K562 (cell line): Measurements from ENCODE around the gene CLPSL2. TPM values are rescaled to one million over a fixed set of nuclear protein-coding genes. Genes with fewer than 3 reads are reported as not detected.

Source experiments
- ATAC-seq: fragments of 200-7000 bp; cut with Tn5 transposase; 3 replicates; pipeline ENCODE4 v1.9.1; 2020; ENCODE audit warnings: moderate library complexity
- BruUV-seq: library from RNA; stranded (reverse); fragments of 400-500 nt; replicated peaks from 2 replicates; lab custom pipeline; 2021; lab: Mats Ljungman, UMichigan
- CTCF ChIA-PET: fragments of 300-600 bp; formaldehyde crosslinking; extraction: SDS; loops from one replicate; lab custom pipeline; 2021; ENCODE audit warnings: low intra/inter-chr PET ratio; lab: Yijun Ruan, JAX
- POLR2A ChIA-PET: fragments of 300-600, 350-650 bp; sonication (Branson Sonifier 250); formaldehyde crosslinking; extraction: SDS; loops from one replicate; lab custom pipeline; 2021; ENCODE audit warnings: antibody characterized with exemption, inconsistent platforms; lab: Yijun Ruan, JAX
- DNase-seq, 4 experiments: peaks; one replicate each; pipeline versions ENCODE4 v3.0.0 to v3.0.0-alpha.2; 2011 to 2018; ENCODE audit warnings: low spot score in 3 of 4, mixed read lengths in 3 of 4; ENCODE audit errors: extremely low read depth in 1 of 4
- FAIRE-seq: peaks from 2 replicates; lab custom pipeline; 2011; peaks lifted over from hg19 to GRCh38; lab: Jason Lieb, UNC
- H2AFZ ChIP-seq: 2 replicates; pipeline ENCODE4 v1.6.0; 2011; ENCODE audit warnings: low read depth, low read length, control low read depth, inconsistent platforms
- H3K27ac ChIP-seq: fragments of 200-600 bp; 3 replicates; pipeline ENCODE4 v1.8.0; 2011; ENCODE audit warnings: low read depth, mild to moderate bottlenecking, control low read depth, inconsistent platforms, low read length, moderate library complexity, mixed read lengths; ENCODE audit errors: extremely low read depth
- H3K27me3 ChIP-seq, 2 experiments: fragments of 300-600 bp in 1 of 2; 2 replicates in 1 of 2; 3 replicates in 1 of 2; pipeline versions ENCODE4 v1.6.0 to v1.8.0; 2011; ENCODE audit warnings: inconsistent platforms in 2 of 2, low read length in 2 of 2, mild to moderate bottlenecking in 1 of 2, mixed read lengths in 1 of 2, moderate library complexity in 1 of 2; ENCODE audit not compliant: control insufficient read depth in 2 of 2, insufficient read depth in 2 of 2
- H3K36me3 ChIP-seq: fragments of 300-600 bp; 3 replicates; pipeline ENCODE4 v1.8.0; 2011; ENCODE audit warnings: mild to moderate bottlenecking, low read length, inconsistent platforms; ENCODE audit not compliant: control insufficient read depth, insufficient read depth
- H3K4me1 ChIP-seq, 2 experiments: fragments of 200-600 bp in 1 of 2; replicated peaks in 1 of 2; 2 replicates in 1 of 2; 3 replicates in 1 of 2; pipeline versions ENCODE4 v1.5.1 to v1.8.0; 2011; ENCODE audit warnings: inconsistent platforms in 2 of 2, low read length in 2 of 2, mild to moderate bottlenecking in 1 of 2, mixed read lengths in 1 of 2, moderate library complexity in 1 of 2; ENCODE audit not compliant: control insufficient read depth in 2 of 2, insufficient read depth in 2 of 2
- H3K4me2 ChIP-seq: 2 replicates; pipeline ENCODE4 v1.6.1; 2011; ENCODE audit warnings: low read length, control low read depth, inconsistent platforms, mixed read lengths; ENCODE audit not compliant: insufficient read depth
- H3K4me3 ChIP-seq: fragments of 200-600 bp; sonication (generic), shearing (Covaris generic); 2 replicates; pipeline ENCODE4 v1.5.1; 2016; ENCODE audit warnings: control low read depth, inconsistent platforms
- H3K79me2 ChIP-seq: fragments of 200-600 bp; 3 replicates; pipeline ENCODE4 v1.8.0; 2011; ENCODE audit warnings: low read length, inconsistent platforms; ENCODE audit not compliant: control insufficient read depth, insufficient read depth
- H3K9ac ChIP-seq, 2 experiments: 2 replicates each; pipeline versions ENCODE4 v1.6.0 to v1.6.1; 2011; ENCODE audit warnings: low read depth in 2 of 2, low read length in 2 of 2, control low read depth in 1 of 2, inconsistent platforms in 1 of 2, mild to moderate bottlenecking in 1 of 2, mixed read lengths in 1 of 2; ENCODE audit not compliant: insufficient read depth in 1 of 2
- H3K9me1 ChIP-seq: one replicate; pipeline ENCODE4 v1.6.0; 2011; ENCODE audit warnings: inconsistent platforms, mild to moderate bottlenecking, low read length, moderate library complexity; ENCODE audit not compliant: control insufficient read depth, insufficient read depth
- H3K9me3 ChIP-seq: replicated peaks from 2 replicates; pipeline ENCODE4 v1.5.1; 2011; ENCODE audit warnings: low read depth, low read length, inconsistent platforms; ENCODE audit not compliant: control insufficient read depth, insufficient read depth
- H4K20me1 ChIP-seq: replicated peaks from 2 replicates; pipeline ENCODE4 v1.6.1; 2011; ENCODE audit warnings: low read length, inconsistent platforms, mixed read lengths; ENCODE audit not compliant: control insufficient read depth, insufficient read depth
- CBX5 ChIP-seq: IDR thresholded peaks from 2 replicates; pipeline ENCODE4 v1.6.1; 2014; ENCODE audit warnings: low read depth, borderline replicate concordance
- FUS ChIP-seq: fragments of 200-400 bp; formaldehyde crosslinking; optimal IDR thresholded peaks from 2 replicates; pipeline ENCODE3; 2017; ENCODE audit warnings: low read depth, low read length
- GATAD2A ChIP-seq: fragments of 450-650 bp; IDR thresholded peaks from 2 replicates; pipeline ENCODE4 v1.6.1; 2017
- HDAC1 ChIP-seq, 2 experiments: fragments of 450-650 bp; IDR thresholded peaks; 2 replicates each; pipeline ENCODE4 v1.6.1; 2016 to 2017; ENCODE audit warnings: inconsistent platforms in 1 of 2, mild to moderate bottlenecking in 1 of 2, moderate library complexity in 1 of 2
- HDAC3 ChIP-seq: fragments of 450-650 bp; IDR thresholded peaks from 2 replicates; pipeline ENCODE4 v1.6.1; 2018; ENCODE audit warnings: borderline replicate concordance, mild to moderate bottlenecking, moderate library complexity; ENCODE audit not compliant: partially characterized antibody
- KLF10 ChIP-seq: fragments of 250-450 bp; sonication (Bioruptor Pico); IDR thresholded peaks from 2 replicates; pipeline ENCODE4 v1.6.1; 2021; ENCODE audit warnings: matching md5 sums
- MAZ ChIP-seq, 2 experiments: fragments of 450-650 bp in 1 of 2; sonication (generic) in 1 of 2; formaldehyde crosslinking; IDR thresholded peaks in 1 of 2; conservative IDR thresholded peaks in 1 of 2; 2 replicates each; pipeline versions ENCODE4 v1.4.0 to v1.5.0; 2020; ENCODE audit warnings: mild to moderate bottlenecking in 1 of 2, missing genetic modification reagents in 1 of 2
- NFIC ChIP-seq: fragments of 450-650 bp; IDR thresholded peaks from 2 replicates; pipeline ENCODE4 v1.6.1; 2017; ENCODE audit warnings: mild to moderate bottlenecking, inconsistent platforms
- SIX5 ChIP-seq, 2 experiments: IDR thresholded peaks; 2 replicates each; pipeline ENCODE4 v1.6.1; 2011; ENCODE audit warnings: low read length in 2 of 2, borderline replicate concordance in 1 of 2, low read depth in 1 of 2, mild to moderate bottlenecking in 1 of 2, moderate library complexity in 1 of 2; ENCODE audit not compliant: insufficient read depth in 1 of 2
- SMARCC2 ChIP-seq: fragments of 450-650 bp; IDR thresholded peaks from 2 replicates; pipeline ENCODE4 v1.6.1; 2017; ENCODE audit warnings: antibody characterized with exemption, moderate library complexity, mild to moderate bottlenecking, low read depth
- ZNF408 ChIP-seq: fragments of 250-450 bp; sonication (Bioruptor Pico); IDR thresholded peaks from 2 replicates; pipeline ENCODE4 v1.4.0; 2020; ENCODE audit warnings: low read depth, mild to moderate bottlenecking, moderate library complexity
- ZNF41 ChIP-seq: fragments of 250-450 bp; sonication (Bioruptor Pico); conservative IDR thresholded peaks from 2 replicates; pipeline ENCODE4 v1.4.0; 2020; ENCODE audit warnings: mild to moderate bottlenecking
- ZNF764 ChIP-seq: fragments of 250-450 bp; sonication (Bioruptor Pico); IDR thresholded peaks from 2 replicates; pipeline ENCODE4 v1.4.0; 2020; ENCODE audit warnings: low read depth, mild to moderate bottlenecking, moderate library complexity
- WGBS: fragments of 100-300 bp; shearing (Covaris generic); methylation state at CpG from one replicate; pipeline ENCODE4 v1.1.6; 2016; ENCODE audit warnings: low coverage, mixed read lengths; ENCODE audit not compliant: insufficient coverage; ENCODE audit errors: missing lambda C conversion rate; 5-methylcytosine and 5-hydroxymethylcytosine counted together
- in situ Hi-C: fragments of 300-500 bp; cut with MboI; formaldehyde crosslinking; loops from 4 replicates; pipeline ENCODE4 v1.15.0; 2018; ENCODE audit warnings: inconsistent platforms, mixed read lengths
- intact Hi-C: fragments of 100-400 bp; cut with micrococcal nuclease; formaldehyde crosslinking; loops from 2 replicates; pipeline ENCODE4 v1.14.2; 2022
- polyA plus RNA-seq, 8 experiments: library from polyadenylated mRNA; depleted of rRNA in 4 of 8; stranded (reverse) in 5 of 8; unstranded in 3 of 8; fragments of >200 nt; fragmentation: Nextera tagmentation in 2 of 8; fragmentation: Illumina TruSeq in 1 of 8; extraction: Ambion mirVana in 2 of 8; extraction: Trizol in 1 of 8; gene quantifications; 2 replicates each; pipeline versions ENCODE4 v1.2.1 to v1.2.3, GENCODE V29; 2011 to 2014; ENCODE audit warnings: inconsistent platforms in 1 of 8, missing spikeins in 1 of 8
- total RNA-seq, 7 experiments: library from RNA; depleted of rRNA in 6 of 7; stranded (reverse); fragments of >200 nt in 6 of 7; fragmentation: Illumina TruSeq in 2 of 7; extraction: Trizol in 2 of 7; gene quantifications; 2 replicates each; pipeline versions ENCODE4 v1.2.1 to v1.2.3, GENCODE V29; 2011 to 2021; ENCODE audit warnings: low replicate concordance in 1 of 7
- TF ChIP-seq, protein P1 (sequence below): fragments of 250-450 bp; sonication (Bioruptor Pico); IDR thresholded peaks from 2 replicates; pipeline ENCODE4 v1.5.0; 2021; ENCODE audit warnings: mild to moderate bottlenecking, moderate library complexity

Gene CLPSL2
- total and polyA plus RNA-seq, 9 of the 15 experiments (the other 6 are each of a cell fraction or from before 2014, with no cell fraction given): not detected

GRCh38 chr6:35745509-35745908 is 30.9 kb upstream of the CLPSL2 start:
- Histone ChIP-seq H3K4me3 (no peak overlapping the region), H3K27me3 (peaks cover 25 to 40% of the 10 kb centered on the region in 2 experiments), H3K36me3 (no peaks in the 10 kb centered on the region), H3K27ac (no peak overlapping the region), H3K9ac (no peak overlapping the region), H4K20me1 (no peaks in the 10 kb centered on the region), H3K9me3 (peaks cover 10% of the 10 kb centered on the region), H3K4me1 (no peaks in the 10 kb centered on the region), H3K9me1 (no peaks in the 10 kb centered on the region), H2AFZ (no peak overlapping the region), H3K4me2 (no peak overlapping the region), H3K79me2 (no peaks in the 10 kb centered on the region)
- WGBS: 23% methylated on average over 7 of the region's 7 CpGs
- intact Hi-C loops (no loop called here), in situ Hi-C loops (no loop called here)
- no peak for ATAC-seq
- ChIA-PET POLR2A (no interaction called here), CTCF (no interaction called here)
- FAIRE-seq: no peak
- TF ChIP-seq KLF10 (CRISPR knock-in tag) (no peak), SIX5 (IDR thresholded peaks at IDR 0.05; ENCODE audit: borderline replicate concordance in 1 of 2, insufficient read depth in 1 of 2, low read depth in 1 of 2, low read length in 2 of 2) (no peak), NFIC (no peak), FUS (no peak)
- DNase-seq: no peak
- no TSS peak for BruUV-seq

GRCh38 chr6:35746516-35746915 is 29.9 kb upstream of the CLPSL2 start:
- 3% methylated on average over 3 of the region's 3 CpGs for WGBS
- Histone ChIP-seq H3K4me2 (no peak overlapping the region), H3K27ac (no peak overlapping the region), H3K4me3 (no peak overlapping the region), H4K20me1 (no peaks in the 10 kb centered on the region), H3K9me1 (no peaks in the 10 kb centered on the region), H3K4me1 (no peaks in the 10 kb centered on the region), H3K9me3 (peaks cover 10% of the 10 kb centered on the region), H2AFZ (no peak overlapping the region), H3K9ac (no peak overlapping the region), H3K27me3 (peaks cover 30 to 49% of the 10 kb centered on the region in 2 experiments), H3K79me2 (no peaks in the 10 kb centered on the region), H3K36me3 (no peaks in the 10 kb centered on the region)
- peak in 1 of 4 experiments; percentile 2 for DNase-seq
- no peak for ATAC-seq
- in situ Hi-C loops (no loop called here), intact Hi-C loops (no loop called here)
- FAIRE-seq: no peak
- ChIA-PET CTCF (interaction anchor here (0.6 kb wide), 1 partner anchor 23 kb away, joined by 3 read pairs; no protein-coding TSS in a partner anchor), POLR2A (interaction anchor here (0.6 to 0.9 kb wide), 2 partner anchors 181 to 289 kb away, joined by 3 to 4 read pairs; no protein-coding TSS in a partner anchor)
- no TSS peak for BruUV-seq
- TF ChIP-seq MAZ (CRISPR knock-in tag; conservative IDR thresholded peaks at IDR 0.05 in 1 of 2, IDR thresholded peaks at IDR 0.05 in 1 of 2) (no peak), GATAD2A (no peak), ZNF764 (CRISPR knock-in tag) (no peak), ZNF408 (CRISPR knock-in tag) (no peak), HDAC1 (IDR thresholded peaks at IDR 0.05) (no peak), ZNF41 (CRISPR knock-in tag) (no peak), CBX5 (no peak), SMARCC2 (no peak), HDAC3 (no peak)
- TF ChIP-seq, protein P1, sequence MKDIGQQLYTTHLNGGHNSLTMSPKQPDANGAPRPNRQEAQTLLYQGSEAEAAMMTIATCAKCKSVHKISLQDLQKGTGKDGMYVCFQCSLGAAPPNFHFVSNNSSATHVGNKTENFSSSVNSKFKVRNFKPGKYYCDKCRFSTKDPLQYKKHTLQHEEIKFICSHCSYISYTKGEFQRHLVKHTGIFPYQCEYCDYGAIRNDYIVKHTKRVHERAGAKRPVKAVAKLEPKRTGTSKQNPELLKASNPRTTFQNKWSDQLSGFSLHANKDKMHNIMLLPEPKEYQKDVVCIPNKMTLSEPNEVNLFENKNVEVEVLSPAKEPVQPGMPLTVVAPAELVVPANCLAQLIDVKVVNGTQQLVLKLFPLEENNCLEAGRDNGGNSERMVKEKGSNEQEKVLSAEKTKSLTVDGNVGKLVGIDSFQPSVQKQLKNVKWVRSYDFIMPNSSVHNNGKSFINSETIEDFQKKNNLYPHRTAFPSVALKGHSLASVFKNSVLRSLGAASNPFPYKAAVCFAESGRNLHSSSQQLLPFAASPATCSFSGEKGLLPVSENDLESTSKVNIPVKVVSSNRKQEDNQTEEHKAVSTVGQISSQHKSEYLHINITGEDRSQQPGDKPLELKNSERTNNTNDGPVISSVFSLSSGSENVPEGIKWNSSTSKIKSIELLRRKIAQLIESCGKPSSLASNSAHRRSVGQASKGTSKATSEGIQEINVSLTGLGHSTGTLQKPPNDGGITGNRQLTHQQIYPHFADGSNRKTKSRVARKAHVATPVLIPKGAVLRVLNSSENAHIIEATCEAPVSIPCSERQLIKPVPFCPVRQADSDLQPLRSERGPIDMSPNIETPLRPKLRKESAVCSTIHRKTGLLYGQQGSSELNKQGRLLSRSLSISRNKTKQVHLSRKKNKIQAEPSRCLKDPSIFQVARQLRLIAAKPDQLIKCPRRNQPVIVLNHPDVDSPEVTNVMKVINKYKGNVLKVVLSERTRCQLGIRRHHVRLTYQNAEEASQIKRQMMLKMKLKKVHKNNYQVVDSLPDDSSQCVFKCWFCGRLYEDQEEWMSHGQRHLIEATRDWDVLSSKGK (CRISPR knock-in tag): no peak
